Lower leg skin (tissue), 3 donors: ENCODE measurements around the gene PCGF3.

Source experiments
- POLR2A ChIP-seq, 2 donors: fragments of 450-650 bp; IDR thresholded peaks; one replicate each; pipeline ENCODE4 v1.6.1; 2016 to 2017; ENCODE audit warnings: antibody characterized with exemption in 2 of 2, mild to moderate bottlenecking in 1 of 2, moderate library complexity in 1 of 2
- TF ChIP-seq, protein P1 (sequence below), 3 donors: fragments of 450-650 bp; IDR thresholded peaks; one replicate each; pipeline ENCODE4 v1.5.1; 2016; ENCODE audit warnings: antibody characterized with exemption in 3 of 3, mild to moderate bottlenecking in 3 of 3, moderate library complexity in 2 of 3

DNA sequence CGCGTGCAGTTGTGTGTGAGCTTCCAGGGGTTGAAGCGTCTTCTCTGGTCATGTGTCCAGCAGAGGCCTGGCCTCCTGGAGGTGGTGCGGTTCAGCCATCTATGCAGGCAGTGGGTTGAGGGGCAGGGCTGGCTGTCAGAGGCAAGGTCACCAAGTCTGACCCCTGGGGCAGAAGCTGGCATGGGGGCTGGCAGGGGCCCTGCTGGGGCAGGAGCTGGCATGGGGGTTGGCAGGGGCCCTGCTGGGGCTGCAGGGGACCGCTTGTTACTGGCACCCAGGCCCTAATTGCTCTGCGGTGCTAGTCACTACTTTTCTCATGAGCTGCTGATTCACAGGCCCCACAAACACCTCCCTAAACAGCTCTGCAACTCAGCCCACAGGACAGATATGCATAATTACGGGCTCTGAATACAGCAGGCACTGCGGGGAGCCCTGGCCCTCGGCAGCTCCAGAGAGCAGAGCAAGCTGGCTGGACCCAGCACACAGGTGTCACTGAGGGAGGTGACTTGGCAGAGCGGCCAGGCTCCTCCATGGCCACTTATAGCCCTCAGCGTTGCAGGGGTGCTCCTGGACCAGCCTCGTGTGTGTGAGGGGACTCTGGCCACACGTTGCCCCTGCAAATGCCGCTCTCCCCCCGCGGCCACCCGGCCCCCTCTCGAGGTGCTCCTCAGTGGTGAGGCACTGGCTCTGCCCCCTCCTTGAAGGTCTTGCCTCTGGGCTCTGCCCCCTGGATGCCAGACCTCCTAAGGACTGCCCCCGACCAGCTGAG lies 87.6 kb downstream of the PCGF3 start:
- TF ChIP-seq, protein P1, sequence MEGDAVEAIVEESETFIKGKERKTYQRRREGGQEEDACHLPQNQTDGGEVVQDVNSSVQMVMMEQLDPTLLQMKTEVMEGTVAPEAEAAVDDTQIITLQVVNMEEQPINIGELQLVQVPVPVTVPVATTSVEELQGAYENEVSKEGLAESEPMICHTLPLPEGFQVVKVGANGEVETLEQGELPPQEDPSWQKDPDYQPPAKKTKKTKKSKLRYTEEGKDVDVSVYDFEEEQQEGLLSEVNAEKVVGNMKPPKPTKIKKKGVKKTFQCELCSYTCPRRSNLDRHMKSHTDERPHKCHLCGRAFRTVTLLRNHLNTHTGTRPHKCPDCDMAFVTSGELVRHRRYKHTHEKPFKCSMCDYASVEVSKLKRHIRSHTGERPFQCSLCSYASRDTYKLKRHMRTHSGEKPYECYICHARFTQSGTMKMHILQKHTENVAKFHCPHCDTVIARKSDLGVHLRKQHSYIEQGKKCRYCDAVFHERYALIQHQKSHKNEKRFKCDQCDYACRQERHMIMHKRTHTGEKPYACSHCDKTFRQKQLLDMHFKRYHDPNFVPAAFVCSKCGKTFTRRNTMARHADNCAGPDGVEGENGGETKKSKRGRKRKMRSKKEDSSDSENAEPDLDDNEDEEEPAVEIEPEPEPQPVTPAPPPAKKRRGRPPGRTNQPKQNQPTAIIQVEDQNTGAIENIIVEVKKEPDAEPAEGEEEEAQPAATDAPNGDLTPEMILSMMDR (IDR thresholded peaks at IDR 0.05), result no peak
- TF ChIP-seq POLR2A (IDR thresholded peaks at IDR 0.05), result no peak
